ENCODE measurements around the gene SERTAD1.
A peak's percentile ranks its signal among the peaks of the same experiment; 100 is the strongest.

SERTAD1 gene

GRCh38 chr19:40403262-40403984 is 22.4 kb downstream of the SERTAD1 start:
- peak; percentile 57 to 72 for DNase-seq (ENCODE audit: low read depth in 2 of 2)

GRCh38 chr19:40400559-40400958 is 25.2 kb downstream of the SERTAD1 start:
- DNase-seq (ENCODE audit: low read depth in 2 of 2), result no peak

DNA sequence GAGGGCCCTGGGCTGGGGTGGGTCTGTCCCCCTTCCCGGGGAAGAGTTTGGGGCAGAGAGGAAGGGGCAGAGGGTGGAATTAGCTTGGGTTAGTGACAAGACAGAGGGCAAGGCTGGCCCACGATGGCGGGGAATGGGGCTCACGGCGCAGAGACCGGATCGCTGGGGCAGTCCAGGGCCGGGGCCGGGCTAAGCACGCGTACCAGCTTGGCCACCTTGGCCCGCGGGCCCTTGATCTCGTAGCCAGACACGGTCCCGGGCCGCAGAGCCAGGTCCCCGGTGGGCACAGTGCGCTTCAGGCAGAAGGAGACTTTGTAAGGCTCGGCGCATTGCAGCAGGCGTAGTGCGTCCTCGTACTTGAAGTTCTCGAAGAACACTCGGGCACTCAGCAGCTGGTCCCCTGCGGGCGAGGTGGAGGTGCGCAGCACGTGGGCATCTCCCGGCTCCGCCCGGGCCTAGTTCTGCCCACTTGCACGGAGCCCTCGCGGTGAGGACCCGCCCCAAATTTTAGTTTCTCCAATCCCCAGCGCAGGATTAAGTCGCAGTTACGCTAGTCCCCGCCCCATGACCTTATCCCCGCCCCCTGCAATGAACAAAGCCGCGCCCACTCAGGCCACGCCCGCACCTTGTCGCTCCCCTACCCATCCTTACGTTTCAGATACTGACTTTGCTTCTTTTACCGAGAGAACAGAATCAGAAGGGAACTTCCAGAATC is 27.2 kb downstream of the SERTAD1 start:
- peak; percentile 41 to 58 for DNase-seq (ENCODE audit: low read depth in 2 of 2)

GRCh38 chr19:40397568-40397906 is 28.3 kb downstream of the SERTAD1 start:
- no peak for DNase-seq (ENCODE audit: low read depth in 2 of 2)

DNA sequence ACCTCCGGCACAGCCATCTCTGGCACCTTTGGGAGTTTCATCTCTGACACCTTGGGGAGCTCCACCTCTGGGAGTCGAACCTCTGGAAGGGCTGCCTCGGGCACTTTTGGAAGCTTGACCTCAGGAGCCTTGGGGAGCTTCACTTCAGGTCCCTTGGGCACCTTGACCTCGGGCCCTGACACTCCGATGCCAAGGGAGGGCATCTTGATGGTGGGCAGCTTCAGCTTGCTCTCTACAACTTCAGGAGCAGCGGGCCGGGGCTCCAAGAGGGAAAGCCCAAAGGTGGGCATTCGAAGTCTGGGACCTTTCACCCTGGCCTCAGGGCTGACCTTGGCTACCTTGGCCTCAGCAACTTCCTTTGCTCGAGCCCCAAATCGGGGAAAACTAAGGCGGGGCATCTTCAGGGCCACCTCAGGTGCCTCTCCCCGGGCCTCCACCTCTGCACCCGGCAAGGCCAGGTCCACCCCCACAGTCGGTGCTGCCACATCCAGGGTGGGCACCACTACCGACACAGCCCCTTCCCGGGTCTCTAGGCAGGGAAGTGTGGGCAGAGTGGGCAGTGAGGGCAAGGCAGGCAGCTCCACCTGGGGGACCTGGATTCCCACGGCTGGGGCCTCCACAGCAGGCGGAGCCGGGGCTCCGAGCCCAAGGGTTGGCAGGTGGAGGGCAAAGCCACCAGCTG is 28.8 kb downstream of the SERTAD1 start:
- DNase-seq (ENCODE audit: low read depth in 2 of 2), result no peak

GRCh38 chr19:40395956-40396355 is 29.8 kb downstream of the SERTAD1 start:
- no peak for DNase-seq (ENCODE audit: low read depth in 2 of 2)

DNA sequence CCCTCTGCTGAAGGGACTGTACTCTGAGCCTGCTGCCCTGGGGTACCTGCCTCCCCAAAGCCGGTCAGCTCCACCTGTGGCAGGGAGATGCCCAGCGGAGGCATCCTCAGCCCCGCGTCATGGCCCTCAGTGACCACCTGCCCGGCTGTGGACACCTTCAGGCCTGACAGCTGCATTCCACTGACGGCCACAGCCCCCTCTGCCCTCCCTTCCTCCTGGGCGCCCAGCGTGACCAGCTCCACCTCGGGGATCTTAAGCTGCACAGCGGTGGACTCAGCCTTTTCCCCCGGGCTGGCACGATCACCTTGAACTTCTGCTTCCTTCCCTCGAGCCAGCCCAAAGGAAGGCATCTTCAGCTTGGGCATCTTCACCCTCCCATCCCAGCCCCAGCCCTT is 31.0 kb downstream of the SERTAD1 start:
- DNase-seq (ENCODE audit: low read depth in 2 of 2), result no peak

DNA sequence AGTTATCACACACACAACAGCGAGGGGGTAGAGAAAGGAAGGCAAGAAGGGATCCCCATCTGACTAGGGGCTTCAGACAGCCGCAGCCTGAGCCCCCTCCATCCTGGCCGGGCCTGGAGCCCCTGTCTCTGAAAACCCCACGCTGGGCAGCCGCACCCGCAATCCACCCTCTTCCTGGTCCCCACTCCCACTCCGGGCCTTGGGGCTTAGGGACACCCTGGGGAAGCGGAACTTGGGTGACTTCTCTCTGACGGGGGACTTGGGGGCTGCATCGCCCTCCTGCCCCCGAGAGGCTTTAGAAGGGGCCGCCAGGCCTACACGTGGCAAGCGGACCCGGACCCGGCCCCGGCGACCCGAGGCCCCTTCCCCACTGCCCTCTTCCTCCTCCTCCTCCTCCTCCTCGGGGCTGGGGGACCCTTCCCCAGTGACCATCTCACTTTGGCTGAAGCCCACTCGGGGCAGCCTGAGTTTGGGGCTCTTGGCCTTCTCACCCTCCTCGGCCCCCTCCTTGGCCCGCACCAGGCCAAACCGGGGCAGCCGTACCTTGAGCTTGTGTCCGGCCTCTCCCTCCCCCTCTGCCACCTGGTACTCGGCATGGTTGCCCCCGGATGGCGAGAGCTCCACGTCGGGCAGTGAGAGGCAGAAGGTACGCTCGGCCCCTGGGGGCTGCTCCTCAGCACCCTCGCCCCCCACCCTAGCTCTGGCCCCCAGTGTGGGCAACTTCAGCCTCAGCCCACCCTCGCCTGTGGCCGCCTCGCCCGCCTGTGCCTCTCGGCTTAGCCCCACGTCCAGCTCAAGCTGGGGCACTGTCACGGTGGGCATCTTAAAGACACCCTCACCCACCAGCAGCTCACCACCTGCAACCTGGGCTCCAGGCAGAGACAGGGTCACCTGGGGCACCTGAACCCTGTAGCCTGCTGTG is 31.6 kb downstream of the SERTAD1 start:
- DNase-seq (ENCODE audit: low read depth in 2 of 2), result no peak

- no peak for DNase-seq (ENCODE audit: low read depth in 2 of 2)
Observed at GRCh38 chr19:40392894-40393517, 32.8 kb downstream of the SERTAD1 start.

- no peak for DNase-seq (ENCODE audit: low read depth in 2 of 2)
Observed at GRCh38 chr19:40392123-40392522, 33.7 kb downstream of the SERTAD1 start.

DNA sequence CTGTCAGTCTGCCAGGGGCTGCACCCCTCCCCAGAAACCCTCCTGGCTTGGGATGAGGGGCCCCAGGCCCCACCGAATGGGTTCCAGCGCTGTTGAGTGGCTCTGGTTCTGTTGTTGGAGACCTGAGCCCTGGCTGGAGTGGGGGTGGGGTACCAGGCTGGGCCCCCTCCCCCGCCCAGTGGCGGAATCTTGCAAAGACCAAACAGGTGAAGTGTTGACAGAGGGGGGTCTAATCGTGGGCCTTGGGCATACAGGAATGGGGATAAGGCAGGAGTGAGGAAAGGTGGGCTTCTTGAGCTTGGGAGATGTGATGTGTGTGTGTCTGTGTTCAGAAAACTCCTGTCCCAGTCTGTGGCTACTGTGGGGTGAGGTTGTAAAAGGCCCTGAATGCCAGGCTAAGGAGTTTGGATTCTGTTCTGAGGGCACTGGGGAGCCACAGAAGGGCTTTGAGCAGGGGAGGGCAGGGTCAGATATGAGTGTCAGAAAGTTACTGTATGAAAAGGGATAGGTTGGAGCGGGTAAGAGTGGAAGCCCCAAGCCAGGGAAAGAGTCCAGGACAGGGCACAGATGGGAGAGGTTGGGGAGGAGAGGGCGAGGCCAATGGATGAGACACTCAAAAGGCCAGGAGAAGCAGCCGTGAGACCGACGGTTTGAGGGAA is 35.6 kb downstream of the SERTAD1 start, which contains the start of gene HIPK4:
Gene HIPK4 (minus strand): TSS at position 98 of the 659 bp plus-strand sequence. CDS start 279 bp downstream, outside the sequence.
- DNase-seq (ENCODE audit: low read depth in 2 of 2), result no peak

GRCh38 chr19:40389404-40390083 is 36.2 kb downstream of the SERTAD1 start:
- DNase-seq (ENCODE audit: low read depth in 2 of 2), result no peak

- no peak for DNase-seq (ENCODE audit: low read depth in 2 of 2)
Observed at GRCh38 chr19:40388481-40388880, 37.3 kb downstream of the SERTAD1 start.

- DNase-seq (ENCODE audit: low read depth in 2 of 2), result no peak
Observed at GRCh38 chr19:40387155-40387554, 38.6 kb downstream of the SERTAD1 start.

DNA sequence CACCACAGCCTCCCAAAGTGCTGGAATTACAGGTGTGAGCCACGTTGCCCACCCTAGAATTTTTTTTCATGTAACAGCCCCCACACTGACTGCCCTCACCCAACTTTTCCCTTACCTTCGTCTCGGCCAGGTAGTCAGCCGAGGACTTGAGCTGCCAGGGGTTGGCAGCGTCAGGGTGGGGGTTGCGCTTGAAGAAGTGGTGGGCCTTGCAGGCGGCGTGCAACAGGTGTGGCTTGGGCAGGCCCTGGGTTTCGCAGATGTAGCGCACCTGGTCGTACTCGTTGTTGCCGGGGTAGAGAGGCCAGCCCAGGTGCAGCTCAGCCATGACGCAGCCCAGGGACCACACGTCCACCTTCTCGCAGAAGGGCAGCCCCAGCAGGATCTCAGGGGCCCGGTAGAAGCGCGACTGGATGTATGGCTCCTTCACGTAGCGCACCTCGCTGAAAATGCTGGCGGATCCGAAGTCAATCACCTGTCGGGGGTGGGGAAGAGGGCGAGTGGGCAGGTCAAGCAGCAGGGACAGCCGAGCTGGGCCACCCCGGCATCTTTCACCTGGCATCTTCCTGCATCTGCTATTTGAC is 42.0 kb downstream of the SERTAD1 start:
- DNase-seq (ENCODE audit: low read depth in 2 of 2), result no peak

DNA sequence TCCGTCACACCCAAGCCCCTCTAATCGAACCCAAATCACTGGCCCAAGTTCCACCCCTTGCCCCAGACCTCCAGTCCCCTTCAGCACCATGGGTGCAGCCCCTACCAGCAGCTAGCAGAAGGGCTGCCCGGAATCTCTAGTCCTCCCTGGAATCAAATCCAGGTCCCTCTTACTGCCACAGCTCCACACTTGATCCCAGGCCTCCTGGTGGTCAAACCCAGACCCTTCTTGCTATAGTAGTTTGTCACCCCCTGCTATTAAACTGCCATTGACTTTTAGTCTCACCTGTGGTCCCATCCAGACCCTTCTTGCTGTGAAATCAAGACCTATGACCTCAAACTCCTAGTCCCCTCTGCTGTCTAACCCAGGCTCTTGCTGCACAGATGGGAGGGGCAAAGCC is 44.5 kb downstream of the SERTAD1 start:
- DNase-seq (ENCODE audit: low read depth in 2 of 2), result no peak

- DNase-seq (ENCODE audit: low read depth in 2 of 2), result no peak
Observed at GRCh38 chr19:40380199-40381037, 45.4 kb downstream of the SERTAD1 start.

DNA sequence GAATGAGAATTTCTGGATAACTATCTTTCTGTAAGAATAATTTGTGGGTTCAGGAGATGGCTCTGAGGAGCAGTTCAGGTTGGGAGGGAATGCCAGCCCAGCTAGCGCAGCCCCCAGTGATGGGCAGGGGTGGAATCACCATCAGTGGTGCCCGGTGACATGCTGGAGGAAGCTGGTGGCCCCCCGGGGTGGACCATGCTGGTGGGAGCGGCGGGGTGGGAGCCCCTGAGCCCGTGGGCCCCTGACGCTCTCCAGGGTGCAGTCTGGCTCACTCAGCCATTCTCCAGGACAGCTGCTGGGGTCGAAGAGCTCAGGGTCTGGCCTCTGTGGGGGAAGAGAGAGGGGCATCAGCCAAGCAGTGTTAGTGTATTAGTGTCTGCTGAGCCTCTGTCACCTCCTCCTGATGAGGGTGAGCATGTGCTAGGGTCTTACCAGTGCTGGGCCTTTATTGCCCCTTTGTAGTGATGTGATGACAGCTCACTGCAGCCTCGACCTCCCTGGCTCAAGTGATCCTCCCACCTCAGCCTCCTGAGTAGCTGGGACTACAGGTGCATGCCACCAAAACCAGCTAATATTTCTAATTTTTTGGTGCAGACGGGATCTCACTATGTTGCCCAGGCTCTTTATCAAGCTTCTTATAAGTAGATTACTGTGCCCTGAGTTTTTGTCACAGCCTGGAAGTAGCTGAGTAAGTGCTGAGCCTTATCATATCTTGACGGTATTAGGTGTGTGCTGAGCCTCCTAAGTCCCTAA is 46.2 kb downstream of the SERTAD1 start:
- DNase-seq (ENCODE audit: low read depth in 2 of 2), result no peak

All from stimulated activated CD4-positive, alpha-beta T cell treated with anti-CD3 and anti-CD28 coated beads, Interleukin-1b, Interleukin-23, amount 100 ng/mL, for 4 hours (primary cell).